ENCODE data around the gene OPTC. TPM values are rescaled to one million over a fixed set of nuclear protein-coding genes. Genes with fewer than 3 reads are reported as not detected.

OPTC gene
- total RNA-seq, 3 donors from 2014 or later (not counting 1 experiment from before 2014, with no cell fraction given) = not detected

DNA sequence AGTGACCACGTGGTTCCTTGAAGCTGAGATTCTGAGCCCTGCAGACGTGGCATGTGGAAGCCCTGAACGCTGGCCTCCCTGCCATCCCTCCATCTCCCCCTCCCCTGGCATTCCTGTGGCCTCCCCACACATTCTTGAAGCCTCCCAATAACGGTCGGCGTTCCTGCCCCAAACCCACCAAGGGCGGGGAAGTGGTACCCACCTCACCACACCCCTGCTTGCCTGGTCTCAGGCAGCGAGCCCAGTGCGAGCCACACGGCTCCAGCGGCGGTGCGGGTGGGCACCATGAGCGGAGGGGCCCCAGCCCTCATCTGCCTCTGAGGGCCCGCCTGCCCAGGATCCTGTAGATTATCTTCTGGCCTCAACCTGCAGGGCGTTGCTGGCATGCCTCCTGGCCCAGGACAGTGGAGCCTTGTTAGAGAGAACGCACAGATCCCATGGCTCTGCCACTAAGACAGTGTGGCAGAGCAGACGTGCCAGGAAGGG lies 38.9 kb upstream of the OPTC start:
- TF ChIP-seq CTCF (IDR thresholded peaks at IDR 0.05) = no peak
- no peak for DNase-seq
- Mint-ChIP-seq H3K9me3 (no peaks in the 10 kb centered on the region), H3K27ac (no peak overlapping the region), H3K27me3 (ENCODE audit: low read depth in 2 of 2) (peaks cover 16 to 36% of the 10 kb centered on the region in 2 donors), H3K4me3 (no peak overlapping the region), H3K4me1 (no peaks in the 10 kb centered on the region), H3K36me3 (no peaks in the 10 kb centered on the region)
- Histone ChIP-seq H3K4me1 (ENCODE audit: control insufficient read depth, insufficient read depth, low read length) (no peaks in the 10 kb centered on the region), H3K36me3 (ENCODE audit: control insufficient read depth, insufficient read depth, low read length) (no peaks in the 10 kb centered on the region), H3K9me3 (ENCODE audit: control insufficient read depth, insufficient read depth, low read length) (no peaks in the 10 kb centered on the region), H3K27me3 (ENCODE audit: control insufficient read depth, insufficient read depth, low read length) (peaks cover 3% of the 10 kb centered on the region), H3K4me3 (ENCODE audit: low read length) (no peak overlapping the region), H3K27ac (ENCODE audit: low read length) (no peak overlapping the region)
- intact Hi-C loops (cut with micrococcal nuclease) = no loop called here
- ATAC-seq = no peak
- 87% methylated on average over 18 of the region's 18 CpGs for WGBS (ENCODE audit: insufficient coverage)

- Mint-ChIP-seq H3K27me3 (ENCODE audit: low read depth in 2 of 2) (peaks cover 17 to 40% of the 10 kb centered on the region in 2 donors), H3K27ac (no peak overlapping the region)
These were observed 38.2 kb upstream of the OPTC start for GRCh38 chr1:203455706-203456105.

DNA sequence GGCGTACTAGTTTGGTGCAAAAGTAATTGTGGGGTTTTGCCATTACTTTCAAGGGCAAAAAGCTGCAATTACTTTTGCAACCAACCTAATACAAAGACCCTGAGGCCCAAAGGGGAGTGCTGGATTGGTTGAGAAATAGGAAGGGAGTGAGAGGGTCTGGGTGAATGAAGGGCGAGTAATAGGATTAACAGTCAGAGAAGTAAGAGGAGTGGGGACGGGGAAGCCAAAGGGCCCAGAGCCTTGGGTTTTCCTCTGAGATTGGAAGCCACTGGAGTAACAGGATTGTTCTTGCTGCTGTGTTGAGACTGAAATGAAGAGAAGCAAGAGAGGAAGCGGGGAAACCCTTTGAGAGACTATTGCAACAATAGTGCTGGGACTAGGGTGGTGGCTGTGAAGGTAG lies 37.4 kb upstream of the OPTC start:
- DNase-seq (no peak), ATAC-seq (no peak)
- intact Hi-C loops (cut with micrococcal nuclease) = no loop called here
- no peaks in the 10 kb centered on the region for H3K36me3 ChIP-seq (ENCODE audit: control insufficient read depth, insufficient read depth, low read length)
- Mint-ChIP-seq H3K4me1 (no peaks in the 10 kb centered on the region), H3K27me3 (ENCODE audit: low read depth in 2 of 2) (peaks cover 16 to 45% of the 10 kb centered on the region in 2 donors), H3K4me3 (no peak overlapping the region), H3K27ac (no peak overlapping the region), H3K9me3 (no peaks in the 10 kb centered on the region), H3K36me3 (no peaks in the 10 kb centered on the region)
- WGBS (ENCODE audit: insufficient coverage) = 91% methylated on average over 3 of the region's 4 CpGs
- no peak overlapping the region for H3K27ac ChIP-seq (ENCODE audit: low read length)
- peaks cover 3% of the 10 kb centered on the region for H3K27me3 ChIP-seq (ENCODE audit: control insufficient read depth, insufficient read depth, low read length)
- no peaks in the 10 kb centered on the region for H3K9me3 ChIP-seq (ENCODE audit: control insufficient read depth, insufficient read depth, low read length)
- TF ChIP-seq CTCF (IDR thresholded peaks at IDR 0.05) = no peak
- H3K4me3 ChIP-seq (ENCODE audit: low read length) = no peak overlapping the region
- no peaks in the 10 kb centered on the region for H3K4me1 ChIP-seq (ENCODE audit: control insufficient read depth, insufficient read depth, low read length)

More at GRCh38 chr1:203455706-203456105, 38.2 kb upstream of the OPTC start:
- H3K9me3 Mint-ChIP-seq = no peaks in the 10 kb centered on the region
- Histone ChIP-seq H3K9me3 (ENCODE audit: control insufficient read depth, insufficient read depth, low read length) (no peaks in the 10 kb centered on the region), H3K27me3 (ENCODE audit: control insufficient read depth, insufficient read depth, low read length) (peaks cover 3% of the 10 kb centered on the region), H3K36me3 (ENCODE audit: control insufficient read depth, insufficient read depth, low read length) (no peaks in the 10 kb centered on the region), H3K4me3 (ENCODE audit: low read length) (no peak overlapping the region), H3K27ac (ENCODE audit: low read length) (no peak overlapping the region), H3K4me1 (ENCODE audit: control insufficient read depth, insufficient read depth, low read length) (no peaks in the 10 kb centered on the region)
- no peak for ATAC-seq
- no peak overlapping the region for H3K4me3 Mint-ChIP-seq
- WGBS (ENCODE audit: insufficient coverage) = 95% methylated on average over 3 of the region's 3 CpGs
- H3K4me1 Mint-ChIP-seq = no peaks in the 10 kb centered on the region
- no peaks in the 10 kb centered on the region for H3K36me3 Mint-ChIP-seq
- intact Hi-C loops (cut with micrococcal nuclease) = no loop called here
- TF ChIP-seq CTCF (IDR thresholded peaks at IDR 0.05) = no peak
- no peak for DNase-seq

GRCh38 chr1:203458078-203458477 lies 35.9 kb upstream of the OPTC start:
- Histone ChIP-seq H3K27ac (ENCODE audit: low read length) (no peak overlapping the region), H3K9me3 (ENCODE audit: control insufficient read depth, insufficient read depth, low read length) (no peaks in the 10 kb centered on the region), H3K4me3 (ENCODE audit: low read length) (no peak overlapping the region), H3K27me3 (ENCODE audit: control insufficient read depth, insufficient read depth, low read length) (peaks cover 3% of the 10 kb centered on the region), H3K36me3 (ENCODE audit: control insufficient read depth, insufficient read depth, low read length) (no peaks in the 10 kb centered on the region), H3K4me1 (ENCODE audit: control insufficient read depth, insufficient read depth, low read length) (no peaks in the 10 kb centered on the region)
- 90% methylated on average over 3 of the region's 5 CpGs for WGBS (ENCODE audit: insufficient coverage)
- TF ChIP-seq CTCF (IDR thresholded peaks at IDR 0.05) = no peak
- Mint-ChIP-seq H3K27me3 (ENCODE audit: low read depth in 2 of 2) (peaks cover 20 to 45% of the 10 kb centered on the region in 2 donors), H3K4me1 (no peaks in the 10 kb centered on the region), H3K36me3 (no peaks in the 10 kb centered on the region), H3K4me3 (no peak overlapping the region), H3K27ac (no peak overlapping the region), H3K9me3 (no peaks in the 10 kb centered on the region)
- intact Hi-C loops (cut with micrococcal nuclease) = no loop called here
- no peak for ATAC-seq
- no peak for DNase-seq
